ENCODE measurements around the gene TNPO3. TPM values are rescaled to one million over a fixed set of nuclear protein-coding genes. Genes with fewer than 3 reads are reported as not detected.

The TNPO3 gene
- total RNA-seq, 2 experiments from 2014 or later = 17.1 to 18.7 TPM

DNA sequence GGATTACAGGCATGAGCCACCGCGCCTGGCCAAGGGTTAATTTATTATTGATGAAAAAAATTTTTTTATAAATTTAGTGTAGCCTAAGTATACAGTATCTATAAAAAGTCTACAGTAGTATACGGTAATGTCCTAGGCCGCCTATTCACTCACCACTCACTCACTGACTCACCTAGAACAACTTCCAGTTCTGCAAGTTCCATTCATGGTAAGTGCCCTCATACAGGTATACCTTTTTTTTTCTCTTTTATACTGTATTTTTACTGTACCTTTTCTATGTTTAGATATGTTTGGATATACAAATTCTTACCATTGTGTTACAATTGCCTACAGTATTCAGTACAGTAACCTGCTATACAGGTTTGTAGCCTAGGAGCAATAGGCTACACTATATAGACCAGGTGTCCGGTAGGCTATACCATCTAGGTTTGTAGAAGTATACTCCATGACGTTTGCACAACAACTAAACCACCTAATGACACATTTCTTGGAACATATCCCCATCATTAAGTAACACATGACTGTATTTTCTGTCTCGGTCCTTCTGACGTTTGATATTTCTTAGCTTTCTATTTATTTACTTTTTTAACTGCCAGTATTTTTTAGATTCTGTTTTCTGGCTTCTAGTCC is 93.8 kb downstream of the TNPO3 start:
- H3K4me3 Mint-ChIP-seq = no peak overlapping the region
- no peak overlapping the region for H3K4me3 ChIP-seq (ENCODE audit: low read length)
- no peaks in the 10 kb centered on the region for H3K9me3 Mint-ChIP-seq
- CTCF ChIA-PET = no interaction called here
- no peaks in the 10 kb centered on the region for H3K4me1 ChIP-seq (ENCODE audit: insufficient read depth, low read length)
- H3K27me3 ChIP-seq (ENCODE audit: control insufficient read depth in 1 of 2, insufficient read depth in 2 of 2, low read length in 2 of 2) = no peaks in the 10 kb centered on the region
- peaks cover 91% of the 10 kb centered on the region for H3K36me3 Mint-ChIP-seq (ENCODE audit: low read depth)
- no peak overlapping the region for H3K27ac ChIP-seq (ENCODE audit: low read depth in 1 of 2, low read length in 2 of 2)
- no peak overlapping the region for H3K27ac Mint-ChIP-seq
- TF ChIP-seq CTCF (IDR thresholded peaks at IDR 0.05) = no peak
- peaks cover 82% of the 10 kb centered on the region for H3K36me3 ChIP-seq (ENCODE audit: insufficient read depth, low read length)
- H3K9me3 ChIP-seq (ENCODE audit: control insufficient read depth in 1 of 2, insufficient read depth in 1 of 2, low read length in 2 of 2) = no peaks in the 10 kb centered on the region
- POLR2A ChIA-PET = no interaction called here
- H3K4me1 Mint-ChIP-seq (ENCODE audit: low read depth) = no peaks in the 10 kb centered on the region
- H3K27me3 Mint-ChIP-seq = no peaks in the 10 kb centered on the region
- ATAC-seq (ENCODE audit: poor library complexity) (no peak), DNase-seq (no peak)
- intact Hi-C loops (cut with DNase I, micrococcal nuclease) = no loop called here

GRCh38 chr7:128959296-128959695 is 95.6 kb downstream of the TNPO3 start:
- Histone ChIP-seq H3K4me3 (ENCODE audit: low read length) (no peak overlapping the region), H3K36me3 (ENCODE audit: insufficient read depth, low read length) (peaks cover 83% of the 10 kb centered on the region), H3K4me1 (ENCODE audit: insufficient read depth, low read length) (no peaks in the 10 kb centered on the region), H3K9me3 (ENCODE audit: control insufficient read depth in 1 of 2, insufficient read depth in 1 of 2, low read length in 2 of 2) (no peaks in the 10 kb centered on the region), H3K27me3 (ENCODE audit: control insufficient read depth in 1 of 2, insufficient read depth in 2 of 2, low read length in 2 of 2) (no peaks in the 10 kb centered on the region), H3K27ac (ENCODE audit: low read depth in 1 of 2, low read length in 2 of 2) (no peak overlapping the region)
- no peak for TF ChIP-seq CTCF (IDR thresholded peaks at IDR 0.05)
- intact Hi-C loops (cut with DNase I, micrococcal nuclease) = no loop called here
- CTCF ChIA-PET = interaction anchor here (1.3 kb wide), 1 partner anchor 132 kb away, joined by 3 read pairs; no protein-coding TSS in a partner anchor
- peaks cover 91% of the 10 kb centered on the region for H3K36me3 Mint-ChIP-seq (ENCODE audit: low read depth)
- no peak overlapping the region for H3K4me3 Mint-ChIP-seq
- H3K4me1 Mint-ChIP-seq (ENCODE audit: low read depth) = no peaks in the 10 kb centered on the region
- DNase-seq (no peak), ATAC-seq (ENCODE audit: poor library complexity) (no peak)
- H3K9me3 Mint-ChIP-seq = no peaks in the 10 kb centered on the region
- no peaks in the 10 kb centered on the region for H3K27me3 Mint-ChIP-seq
- no peak overlapping the region for H3K27ac Mint-ChIP-seq
- POLR2A ChIA-PET = no interaction called here

DNA sequence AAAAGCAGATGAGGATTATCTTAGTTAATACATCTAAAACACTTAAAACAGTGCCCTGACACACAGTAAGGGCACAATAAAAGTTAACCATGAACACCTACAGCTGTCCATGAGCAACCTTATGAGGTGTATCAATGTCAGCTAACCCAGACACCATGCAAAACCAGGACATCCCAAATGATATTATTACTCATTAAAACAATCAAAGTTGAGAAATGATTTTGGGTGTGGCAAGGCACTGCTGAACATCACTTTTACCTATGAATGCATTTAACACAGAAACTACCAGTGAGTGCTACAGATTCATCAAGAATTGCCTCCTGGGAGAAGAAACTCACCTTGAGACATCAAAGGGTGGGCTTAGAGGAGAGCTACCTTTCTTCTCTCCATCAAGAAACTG is 98.9 kb downstream of the TNPO3 start:
- Histone ChIP-seq H3K9me3 (ENCODE audit: control insufficient read depth in 1 of 2, insufficient read depth in 1 of 2, low read length in 2 of 2) (no peaks in the 10 kb centered on the region), H3K4me1 (ENCODE audit: insufficient read depth, low read length) (no peaks in the 10 kb centered on the region), H3K27ac (ENCODE audit: low read depth in 1 of 2, low read length in 2 of 2) (no peak overlapping the region), H3K27me3 (ENCODE audit: control insufficient read depth in 1 of 2, insufficient read depth in 2 of 2, low read length in 2 of 2) (no peaks in the 10 kb centered on the region), H3K36me3 (ENCODE audit: insufficient read depth, low read length) (peaks cover 75% of the 10 kb centered on the region), H3K4me3 (ENCODE audit: low read length) (no peak overlapping the region)
- Mint-ChIP-seq H3K4me1 (ENCODE audit: low read depth) (no peaks in the 10 kb centered on the region), H3K4me3 (no peak overlapping the region), H3K27ac (no peak overlapping the region), H3K27me3 (no peaks in the 10 kb centered on the region), H3K9me3 (no peaks in the 10 kb centered on the region), H3K36me3 (ENCODE audit: low read depth) (peaks cover 90% of the 10 kb centered on the region)
- intact Hi-C loops (cut with DNase I, micrococcal nuclease) = no loop called here
- DNase-seq (no peak), ATAC-seq (ENCODE audit: poor library complexity) (no peak)
- ChIA-PET CTCF (interaction anchor here (1.3 kb wide), 1 partner anchor 136 kb away, joined by 3 read pairs; no protein-coding TSS in a partner anchor), POLR2A (no interaction called here)
- TF ChIP-seq CTCF (IDR thresholded peaks at IDR 0.05) = no peak

Data from CD4-positive, alpha-beta T cell (primary cell).